SIG-M5 (cell line): ENCODE data around the gene RGS17.
"Not testable (repeated sequence)": the region's sequence is repeated elsewhere in the genome, so short reads cannot be mapped to it uniquely, and the experiment has no call there.

Experiments
- DNase-seq: peaks from one replicate; lab custom pipeline; 2025; lab: John Stamatoyannopoulos, UW

RGS17 gene

GRCh38 chr6:152983637-152984512 is 147.2 kb downstream of the RGS17 start:
- DNase-seq = no peak

GRCh38 chr6:152982904-152983636 is 148.0 kb downstream of the RGS17 start, which contains the start of gene FBXO5:
TSS of gene FBXO5 (minus strand) at chr6:152983041. CDS start at chr6:152982959, 82 bp downstream.
- peak; percentile 59 for DNase-seq

- no peak for DNase-seq
These were observed 148.8 kb downstream of the RGS17 start for GRCh38 chr6:152981989-152982903.

GRCh38 chr6:152981219-152981618 is 149.9 kb downstream of the RGS17 start:
- no peak for DNase-seq

- no peak for DNase-seq
These were observed 150.4 kb downstream of the RGS17 start for GRCh38 chr6:152980656-152981055.

- DNase-seq = no peak
These were observed 152.0 kb downstream of the RGS17 start for GRCh38 chr6:152979116-152979515.

GRCh38 chr6:152978058-152978457 is 153.0 kb downstream of the RGS17 start:
- no peak for DNase-seq

GRCh38 chr6:152977556-152977955 is 153.5 kb downstream of the RGS17 start:
- DNase-seq = no peak

- no peak for DNase-seq
These were observed 154.3 kb downstream of the RGS17 start for GRCh38 chr6:152976749-152977148.

GRCh38 chr6:152975204-152975915 is 155.7 kb downstream of the RGS17 start:
- DNase-seq = peak; percentile 41

GRCh38 chr6:152973916-152974315 is 157.2 kb downstream of the RGS17 start:
- no peak for DNase-seq

- no peak for DNase-seq
These were observed 161.2 kb downstream of the RGS17 start for GRCh38 chr6:152969688-152970418.

GRCh38 chr6:152966168-152966894 is 164.8 kb downstream of the RGS17 start:
- not testable (repeated sequence) for DNase-seq

- DNase-seq = no peak
These were observed 171.7 kb downstream of the RGS17 start for GRCh38 chr6:152959333-152959732.

- DNase-seq = no peak
These were observed 173.3 kb downstream of the RGS17 start for GRCh38 chr6:152957796-152958195.
